HG03060 (cell line): ENCODE measurements around the gene ZBTB48.
"Not testable (repeated sequence)": the region's sequence is repeated elsewhere in the genome, so short reads cannot be mapped to it uniquely, and the experiment has no call there.

ENCODE experiments used
- ATAC-seq: cut with Tn5 transposase; IDR thresholded peaks from one replicate; pipeline ENCODE4 v1.9.1; 2021; ENCODE audit warnings: low read depth, moderate number of reproducible peaks; ENCODE audit not compliant: unreplicated experiment

ZBTB48 gene

DNA sequence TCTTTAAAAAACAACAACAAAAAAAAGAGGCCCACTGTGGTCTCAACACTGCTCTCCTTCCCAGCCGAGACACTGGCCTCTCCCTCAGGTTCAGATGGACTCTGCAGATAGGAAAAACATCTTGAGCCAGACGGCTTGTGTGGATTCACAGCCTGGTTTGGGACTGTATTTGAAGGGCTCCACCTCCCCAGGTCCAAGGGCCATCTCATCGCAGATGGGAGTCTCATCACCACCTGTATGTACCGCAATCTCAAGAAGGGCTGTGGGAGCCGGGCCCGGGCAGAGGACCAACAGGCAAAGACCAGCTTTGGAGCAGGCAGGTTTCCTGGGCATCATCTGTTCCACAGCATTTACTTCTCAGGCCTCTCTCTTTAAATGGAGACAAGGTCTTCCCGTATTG lies 10.3 kb downstream of the ZBTB48 start:
- no peak for ATAC-seq

DNA sequence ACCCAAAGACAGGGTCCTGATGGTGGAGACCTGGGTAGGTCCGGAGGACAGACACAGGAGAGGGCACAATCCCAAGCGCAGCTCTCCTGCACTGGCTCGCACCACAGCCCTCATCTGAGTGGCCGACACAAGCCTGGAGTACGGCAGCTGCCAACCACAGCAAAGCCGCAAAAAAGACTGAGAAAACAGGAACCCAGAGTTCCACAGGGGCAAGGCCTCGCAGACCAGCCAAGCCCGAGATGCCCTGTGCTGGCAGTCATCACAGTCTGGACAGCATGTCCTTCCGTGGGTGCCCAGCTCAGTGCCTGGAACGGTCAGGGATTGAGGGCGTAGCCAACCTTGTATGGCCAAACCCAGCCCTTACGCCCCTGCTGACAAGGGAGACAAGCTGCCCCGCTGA lies 11.4 kb downstream of the ZBTB48 start:
- ATAC-seq: no peak

DNA sequence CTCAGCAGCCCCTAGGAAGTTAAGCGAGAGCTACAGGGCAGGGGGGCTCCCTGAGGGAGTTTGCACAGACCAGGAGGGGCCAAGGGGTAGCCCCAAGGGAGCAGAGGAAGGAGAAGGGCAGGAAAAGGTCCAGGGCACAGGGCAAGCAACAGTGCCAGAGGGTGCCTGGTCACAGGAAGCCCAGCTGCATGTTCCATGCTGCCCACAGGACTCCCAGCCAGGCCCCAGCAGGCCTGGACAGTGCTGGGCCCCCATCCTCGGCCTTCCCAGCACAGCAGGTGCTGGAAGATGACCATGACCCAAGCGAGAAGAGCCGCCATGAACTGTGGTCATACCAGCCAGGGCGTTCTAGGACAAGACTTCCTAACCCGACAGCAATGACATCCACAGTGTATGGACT lies 11.8 kb downstream of the ZBTB48 start:
- no peak for ATAC-seq

DNA sequence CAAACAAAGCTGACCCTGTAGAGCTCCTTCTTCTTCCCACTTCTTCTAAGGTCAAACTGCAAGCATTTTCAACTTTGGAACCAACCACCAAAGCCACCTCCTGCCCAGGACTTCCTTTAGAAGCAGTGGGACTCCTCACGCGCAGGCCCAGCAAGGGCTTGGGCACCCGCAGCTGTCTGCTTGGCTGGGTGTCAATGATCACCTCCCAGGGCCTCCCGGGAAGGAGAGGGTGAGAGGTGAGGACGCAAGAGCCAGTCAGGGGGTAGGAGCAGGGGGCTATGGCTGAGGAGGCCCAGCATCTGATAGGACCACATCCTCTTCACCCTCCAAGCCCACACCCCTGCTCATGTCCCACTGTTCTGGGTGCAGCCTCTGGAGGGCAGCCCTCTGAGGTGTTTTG lies 12.6 kb downstream of the ZBTB48 start:
- ATAC-seq: no peak

DNA sequence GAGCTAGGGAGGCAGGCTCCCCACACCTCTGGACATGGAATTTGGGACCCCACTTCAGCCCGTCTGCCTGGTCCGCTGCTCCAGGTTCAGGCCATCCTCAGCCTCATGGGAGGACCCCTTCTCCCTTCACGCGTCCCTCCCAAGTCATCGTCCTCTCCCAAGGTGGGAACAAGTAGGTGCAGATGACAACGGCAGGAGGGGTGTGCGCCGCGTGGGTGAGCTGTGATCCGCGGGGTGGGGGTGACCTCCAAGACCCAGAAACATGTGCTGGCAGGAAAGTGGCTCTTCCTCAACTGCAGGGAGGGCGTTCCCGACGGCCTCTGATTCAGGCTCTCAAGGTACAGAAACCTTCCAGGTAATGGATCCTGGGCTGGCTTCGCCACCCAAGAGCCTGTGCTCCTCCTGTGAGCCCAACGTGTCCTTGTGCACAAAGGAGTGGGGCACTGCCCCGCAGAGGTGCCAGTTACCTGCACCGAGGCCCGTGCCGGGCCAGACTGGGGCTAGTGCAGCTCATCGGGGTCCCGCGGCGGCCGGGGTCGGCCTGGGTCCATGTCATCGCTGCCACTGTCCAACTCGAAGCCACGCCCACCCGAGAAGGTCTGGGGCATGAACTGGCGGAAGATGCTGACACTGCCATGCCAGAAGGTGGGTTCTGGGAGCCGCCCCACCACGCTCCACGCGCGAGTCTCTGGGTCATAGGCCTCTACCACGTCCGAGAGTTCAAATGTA lies 13.2 kb downstream of the ZBTB48 start:
- no peak for ATAC-seq

DNA sequence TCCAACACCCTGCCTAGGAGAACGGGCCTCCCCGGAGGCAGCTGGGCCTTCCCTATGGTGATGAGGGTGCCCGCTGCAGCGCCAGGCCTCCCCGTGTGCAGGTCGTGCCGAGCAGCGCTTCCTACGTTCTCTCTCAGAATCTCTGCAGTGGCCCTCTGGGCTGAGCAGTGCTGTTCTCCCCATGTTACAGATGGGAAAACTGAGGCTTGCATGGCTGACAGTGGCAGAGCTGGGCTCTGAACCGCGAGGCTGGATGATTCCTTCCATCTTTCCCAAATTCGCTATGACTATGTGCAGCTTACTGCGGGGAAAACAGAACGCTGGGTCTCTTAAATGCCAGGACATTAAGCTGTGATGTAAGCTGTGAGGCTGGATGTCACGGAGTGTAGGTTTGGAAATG lies 14.0 kb downstream of the ZBTB48 start:
- ATAC-seq: no peak

DNA sequence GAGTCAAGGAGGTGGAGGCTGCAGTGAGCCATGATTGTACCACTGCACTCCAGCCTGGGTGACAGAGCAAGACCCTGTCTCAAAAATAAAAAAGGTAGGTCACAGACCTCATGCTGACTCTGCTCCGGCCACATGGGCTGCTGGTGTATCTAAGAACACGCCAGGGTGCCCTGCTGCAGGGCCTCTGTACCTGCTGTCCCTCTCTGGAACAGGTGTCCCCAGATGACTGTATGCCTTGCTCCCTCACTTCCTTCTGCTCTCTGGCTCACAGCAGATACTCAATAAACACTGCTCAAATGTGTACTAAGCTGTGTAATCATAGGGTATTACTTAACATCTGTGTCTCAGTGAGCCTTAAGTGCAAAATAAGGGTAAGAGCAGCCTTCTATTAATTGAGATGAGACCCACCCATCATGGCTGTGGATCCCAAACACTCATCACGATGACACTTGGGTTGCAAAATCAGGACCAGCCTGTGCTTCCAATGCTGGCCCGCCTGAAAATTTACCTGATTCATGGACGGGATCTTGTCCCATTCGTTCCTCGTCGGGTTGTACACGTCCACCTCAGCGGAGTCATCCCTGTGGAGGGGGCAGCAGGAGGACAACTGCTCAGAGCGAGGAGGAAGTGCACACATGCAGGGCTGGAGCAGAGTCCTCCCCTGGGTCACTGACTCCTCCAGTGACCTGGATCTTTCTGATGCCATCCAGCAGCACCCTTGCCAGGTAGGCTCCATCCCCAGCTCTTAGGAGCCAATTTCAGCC lies 15.4 kb downstream of the ZBTB48 start:
- no peak for ATAC-seq

DNA sequence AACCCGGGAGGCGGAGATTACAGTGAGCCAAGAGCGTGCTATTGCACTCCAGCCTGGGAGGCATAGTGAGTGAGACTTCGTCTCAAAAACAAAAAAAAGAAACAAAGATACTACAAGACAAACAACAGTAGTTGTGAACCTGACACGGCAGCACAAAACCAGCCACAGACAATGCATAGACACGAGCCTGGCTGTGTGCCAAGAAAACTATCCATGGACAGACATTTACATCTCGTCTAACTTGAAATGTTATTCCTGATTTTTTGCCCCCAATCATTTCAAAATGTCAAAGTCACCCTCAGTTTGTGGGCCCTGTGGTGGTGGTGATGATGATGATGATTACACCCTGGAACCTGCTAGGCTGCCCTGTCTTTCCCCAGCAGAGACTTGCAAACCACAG lies 16.6 kb downstream of the ZBTB48 start:
- ATAC-seq: no peak

DNA sequence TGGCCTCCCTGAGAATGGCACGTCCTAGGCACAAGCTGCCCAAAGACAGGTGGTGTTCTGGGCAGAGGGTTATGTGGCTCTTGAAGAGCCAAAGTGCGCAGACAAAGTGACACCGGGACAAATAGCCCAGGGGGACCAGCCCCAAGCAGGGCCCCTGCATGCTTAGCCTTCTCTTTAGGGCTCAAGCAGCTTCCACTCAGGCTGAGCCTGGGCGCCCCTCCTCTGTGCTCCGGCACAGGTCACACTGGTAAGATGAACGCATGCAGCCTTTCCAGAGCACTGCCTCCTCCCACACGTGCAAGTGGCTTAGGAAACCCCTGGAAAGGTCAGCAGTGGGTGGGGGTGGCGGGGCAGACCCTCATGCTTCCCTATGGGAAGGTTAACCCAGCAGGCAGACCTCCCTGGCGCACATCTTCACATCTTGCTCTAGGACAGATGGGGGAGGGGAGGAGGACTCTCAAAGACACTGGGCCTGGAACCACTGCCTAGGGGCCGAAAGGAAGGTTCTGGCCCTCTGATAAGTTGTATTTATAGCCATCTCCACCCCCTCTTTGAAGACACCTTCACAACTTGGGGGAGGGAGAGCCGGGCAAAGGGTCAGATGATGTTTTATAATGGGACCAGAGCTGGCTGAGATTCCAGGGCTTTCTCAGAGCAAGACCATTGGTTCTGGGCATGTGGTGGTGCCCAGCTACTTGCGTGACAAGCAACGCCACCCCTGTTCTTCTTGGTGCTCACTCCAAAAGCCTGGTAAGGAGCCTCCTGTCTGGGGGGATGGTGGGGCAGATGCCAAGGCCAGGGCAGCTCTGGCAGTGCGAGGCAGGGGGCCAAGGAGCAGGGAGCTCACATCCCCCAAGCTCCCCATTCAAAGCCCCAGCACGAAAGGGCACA lies 17.3 kb downstream of the ZBTB48 start:
- no peak for ATAC-seq

DNA sequence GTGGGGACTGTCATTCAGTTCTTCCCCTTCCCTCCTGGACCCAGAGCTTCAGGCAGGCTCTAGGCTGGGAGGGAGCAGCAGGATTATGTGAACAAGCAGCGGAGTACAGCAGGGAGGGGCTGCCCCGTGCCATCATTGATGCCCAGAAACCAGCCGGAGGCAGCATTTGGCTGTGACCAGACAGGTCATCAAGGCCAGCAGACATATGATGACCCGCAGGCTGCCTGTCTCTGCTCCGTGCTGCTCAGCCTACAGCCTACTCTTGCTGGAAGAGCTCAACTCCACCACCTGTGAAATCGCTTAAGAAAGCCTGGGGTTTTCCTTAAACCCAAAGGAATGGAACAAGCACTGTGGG lies 18.0 kb downstream of the ZBTB48 start:
- ATAC-seq: no peak

DNA sequence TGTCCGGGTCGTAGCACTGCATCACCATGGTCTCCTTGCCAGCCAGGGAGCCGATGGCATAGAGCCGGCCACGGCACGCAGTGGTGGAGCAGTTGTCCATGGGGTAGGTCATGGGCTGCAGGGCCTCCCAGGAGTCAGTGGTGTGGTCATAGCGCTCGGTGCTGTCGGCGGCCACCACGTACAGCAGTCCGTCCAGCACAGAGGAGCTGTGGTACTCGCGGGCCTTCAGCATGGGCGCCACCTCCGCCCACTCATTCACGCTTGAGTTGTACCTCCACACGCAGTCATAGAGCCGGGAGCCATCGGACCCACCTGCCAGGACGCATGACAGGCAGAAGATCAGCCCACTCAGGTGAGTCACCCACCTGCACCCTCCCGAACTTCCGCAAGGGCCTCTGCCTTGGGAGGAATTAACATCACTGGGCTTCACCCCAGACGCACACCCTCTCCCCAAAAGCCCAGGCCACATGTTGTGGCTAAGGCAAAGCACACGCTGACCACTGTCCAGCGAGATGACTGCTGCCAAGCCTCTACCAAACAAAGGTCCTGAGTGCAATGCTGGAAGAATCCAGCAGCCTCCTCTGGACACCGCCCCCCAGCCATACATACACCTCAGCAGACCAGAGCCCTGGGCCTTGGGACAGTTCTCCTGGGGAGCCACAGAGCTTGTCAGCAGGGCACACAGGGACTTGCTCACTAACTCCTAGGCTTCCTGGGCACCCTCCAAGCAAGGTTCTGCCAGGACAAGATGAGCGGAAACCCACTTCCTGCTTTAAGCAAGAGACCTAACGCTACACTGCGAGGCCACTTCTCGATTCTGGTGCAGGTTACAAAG lies 19.6 kb downstream of the ZBTB48 start:
- no peak for ATAC-seq

DNA sequence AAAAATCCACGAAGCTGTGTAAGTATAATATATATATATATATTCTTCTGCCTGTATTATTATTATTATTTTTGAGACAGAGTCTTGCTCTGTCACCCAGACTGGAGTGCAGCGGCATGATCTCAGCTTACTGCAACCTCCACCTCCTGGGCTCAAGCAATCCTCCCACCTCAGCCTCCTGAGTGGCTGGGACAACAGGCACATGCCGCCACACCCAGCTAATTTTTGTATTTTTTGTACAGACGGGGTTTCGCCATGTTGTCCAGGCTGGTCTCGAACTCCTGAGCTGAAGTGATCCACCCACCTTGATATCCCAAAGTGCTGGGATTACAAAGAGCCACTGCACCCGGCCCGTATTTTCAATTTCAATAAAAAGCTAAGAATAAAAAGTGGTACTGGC lies 20.2 kb downstream of the ZBTB48 start:
- not testable (repeated sequence) for ATAC-seq

DNA sequence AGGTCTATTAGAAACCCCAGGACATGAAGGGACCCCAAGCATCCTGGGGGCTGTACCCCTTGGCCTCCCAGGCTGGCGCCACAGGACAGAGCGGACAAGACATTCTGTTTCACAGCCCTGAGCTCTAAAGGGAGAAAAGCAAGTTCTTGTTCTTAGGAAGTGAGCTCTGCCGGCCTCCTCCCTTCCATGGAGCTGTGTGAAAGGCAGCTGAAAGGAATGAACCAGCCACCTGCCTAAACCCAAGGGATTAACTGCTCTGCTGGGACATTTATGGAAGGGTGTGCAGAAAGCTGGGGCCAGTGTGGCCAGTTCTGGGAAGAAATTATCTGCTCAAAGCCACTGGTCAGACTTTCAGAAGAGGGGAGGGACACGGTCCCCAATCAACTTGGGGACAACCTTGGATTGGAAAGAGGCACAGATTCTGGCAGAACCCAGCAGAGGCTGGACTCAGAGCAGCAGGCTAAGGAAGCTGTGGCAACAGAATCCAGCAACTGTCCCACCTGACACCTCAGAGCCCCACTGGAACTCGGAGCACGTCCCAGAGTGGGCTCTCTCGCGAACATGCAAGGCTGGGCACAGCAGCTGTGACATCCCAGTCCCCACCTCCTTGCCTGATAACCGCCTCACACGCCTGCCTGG lies 20.7 kb downstream of the ZBTB48 start:
- no peak for ATAC-seq

DNA sequence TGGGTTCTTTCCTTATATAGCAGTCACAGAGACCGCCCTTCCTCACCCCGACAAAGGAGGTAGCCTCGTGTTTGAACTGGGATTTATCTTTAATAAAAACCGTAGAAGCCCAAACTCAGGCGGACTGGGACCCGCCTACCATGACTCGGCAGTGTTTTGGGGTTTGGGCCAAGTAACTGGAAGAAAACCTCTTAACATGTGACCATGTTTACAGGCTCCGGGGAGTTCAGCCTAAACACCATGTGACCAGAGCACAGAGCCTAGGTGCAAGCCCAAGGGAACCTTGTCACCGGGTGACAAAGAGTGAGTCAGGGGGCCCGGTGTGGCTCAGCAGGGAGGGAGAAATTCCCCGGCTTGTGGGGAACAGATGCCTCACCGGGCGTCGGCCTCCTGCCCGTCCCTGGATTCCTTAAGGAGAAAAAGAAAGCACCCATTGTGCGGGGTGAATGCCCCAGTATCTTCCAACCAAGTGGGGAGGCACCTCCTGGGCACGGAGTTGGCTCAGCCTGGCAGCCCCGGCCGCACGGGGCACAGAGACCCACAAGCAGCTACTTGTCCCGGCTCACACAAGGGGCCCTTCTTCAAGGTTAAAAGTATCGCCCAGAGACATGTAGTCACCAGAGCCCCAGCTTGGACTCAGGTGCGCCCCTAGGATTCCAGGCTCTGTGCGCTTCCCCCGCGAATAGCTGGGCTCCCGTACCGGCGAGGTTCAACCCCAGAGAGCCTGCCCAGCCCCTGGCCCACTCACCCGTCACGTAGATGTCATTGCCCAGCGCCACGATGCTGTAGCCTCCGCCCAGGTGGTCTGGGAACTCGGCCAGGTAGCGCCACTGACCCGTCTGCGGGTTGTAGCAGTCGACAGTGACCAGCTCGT lies 21.5 kb downstream of the ZBTB48 start:
- no peak for ATAC-seq

DNA sequence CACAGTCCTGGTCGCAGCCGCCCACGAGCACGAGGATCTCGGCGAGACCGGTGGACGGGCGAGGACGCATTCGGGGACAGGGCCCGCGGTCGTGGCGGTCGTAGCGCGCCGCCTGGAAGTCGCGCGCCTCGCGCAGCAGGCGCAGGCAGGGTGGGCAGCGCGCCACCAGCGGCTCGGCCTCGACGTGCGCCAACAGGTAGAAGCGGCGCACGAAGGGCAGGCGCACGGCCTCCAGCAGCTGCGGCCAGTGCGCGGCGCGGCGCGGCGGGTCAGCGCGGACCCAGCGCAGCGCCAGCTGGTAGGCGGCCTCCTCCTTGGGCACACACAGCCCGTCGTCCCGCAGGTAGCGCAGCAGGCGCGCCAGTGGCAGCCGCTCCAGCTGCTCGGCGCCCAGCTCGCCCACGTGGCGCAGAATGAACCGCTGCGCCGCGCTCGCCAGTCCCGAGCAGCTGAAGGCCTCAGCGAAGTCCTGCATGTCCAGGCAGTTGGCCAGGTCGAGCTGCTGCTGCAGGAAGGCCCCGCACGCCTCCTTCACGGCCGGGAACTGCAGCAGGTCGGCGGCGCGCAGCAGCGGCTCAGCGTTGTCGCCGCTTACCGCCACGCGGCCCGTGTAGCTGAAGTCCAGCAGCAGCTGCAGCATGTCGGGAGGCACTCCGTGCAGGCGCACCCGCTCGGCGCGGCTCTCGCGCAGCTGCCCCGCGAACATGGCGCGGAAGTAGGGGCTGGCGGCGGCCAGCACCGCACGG lies 22.3 kb downstream of the ZBTB48 start:
- no peak for ATAC-seq

DNA sequence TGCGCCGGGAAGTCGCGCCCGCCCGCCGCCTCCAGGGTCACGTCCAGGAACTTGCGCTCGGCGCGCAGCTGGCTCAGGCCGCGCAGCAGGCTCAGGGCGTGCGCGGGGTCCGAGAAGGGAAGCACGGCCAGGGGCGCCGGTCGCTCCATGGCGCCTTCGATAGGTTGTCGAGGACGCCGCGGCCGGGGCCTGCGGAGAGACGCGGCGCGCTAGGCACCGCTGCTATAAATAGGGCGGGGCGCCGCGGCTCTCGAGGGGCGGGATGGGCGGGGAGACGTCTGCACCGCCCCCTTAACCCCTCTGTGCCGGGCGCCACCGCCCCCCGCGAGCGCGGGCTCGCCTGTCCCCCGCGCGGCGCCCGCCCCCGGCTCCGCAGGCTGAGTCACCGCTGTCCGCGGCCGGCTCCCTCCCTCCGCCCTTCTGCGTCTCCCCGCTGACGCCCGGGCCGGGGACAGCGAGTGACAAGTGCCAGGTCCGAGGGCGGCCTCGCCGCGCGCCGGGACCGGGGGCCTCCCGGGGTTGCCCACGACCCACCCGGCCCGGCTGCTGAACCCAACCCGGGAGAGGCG lies 23.0 kb downstream of the ZBTB48 start, which contains the start of gene KLHL21:
Gene KLHL21 (minus strand): TSS at position 201 of the 569 bp plus-strand sequence. CDS start 52 bp downstream, at position 149.
- no peak for ATAC-seq

DNA sequence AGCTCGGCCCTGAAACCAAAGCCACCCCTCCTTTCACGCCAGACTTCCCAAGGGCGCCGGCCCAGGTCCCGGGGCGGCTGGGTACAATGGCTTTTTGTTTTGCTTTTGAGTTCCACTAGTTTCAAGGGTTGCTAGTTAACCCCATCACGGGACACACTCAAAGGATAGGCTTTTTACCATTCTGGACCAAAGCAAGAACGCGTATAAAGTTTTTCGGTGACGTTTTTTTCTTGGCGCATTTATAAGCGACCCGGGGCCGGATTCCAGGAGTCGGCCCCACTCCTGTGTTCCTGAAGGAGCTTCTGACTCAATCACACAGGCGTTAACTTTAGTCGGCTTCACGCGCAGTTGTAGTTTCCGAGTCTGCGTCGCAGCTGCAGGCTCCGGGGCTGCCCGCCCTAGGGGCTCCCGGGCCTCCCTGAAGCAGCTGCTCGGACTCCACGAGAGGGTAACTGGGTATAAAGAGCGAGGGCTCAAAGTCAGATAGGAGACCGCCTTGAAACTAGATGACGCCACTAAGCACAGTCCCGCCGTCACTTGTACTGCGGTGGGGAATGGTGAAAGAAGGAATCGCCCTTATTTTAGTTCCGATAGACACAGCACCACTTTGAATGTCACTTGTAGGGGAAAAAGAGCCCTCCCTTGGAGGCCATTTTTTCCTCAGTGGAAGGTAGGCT lies 23.6 kb downstream of the ZBTB48 start:
- no peak for ATAC-seq
